HG03354 (cell line): ENCODE data around the gene ZFYVE27.
A peak's percentile ranks its signal among the peaks of the same experiment; 100 is the strongest.

ENCODE experiments used
- ATAC-seq: cut with Tn5 transposase; IDR thresholded peaks from one replicate; pipeline ENCODE4 v1.9.1; 2021; ENCODE audit warnings: mild to moderate bottlenecking; ENCODE audit not compliant: unreplicated experiment, poor library complexity, severe bottlenecking

ZFYVE27 gene

GRCh38 chr10:97743169-97743943 lies 6.4 kb downstream of the ZFYVE27 start:
- no peak for ATAC-seq

- ATAC-seq, result no peak
Measured at GRCh38 chr10:97744405-97745035, 7.6 kb downstream of the ZFYVE27 start.

- no peak for ATAC-seq
Measured at GRCh38 chr10:97747573-97747972, 10.6 kb downstream of the ZFYVE27 start.

GRCh38 chr10:97748116-97748515 lies 11.2 kb downstream of the ZFYVE27 start:
- ATAC-seq, result no peak

GRCh38 chr10:97752956-97753355 lies 16.0 kb downstream of the ZFYVE27 start:
- ATAC-seq, result no peak

GRCh38 chr10:97754726-97755125 lies 17.8 kb downstream of the ZFYVE27 start:
- no peak for ATAC-seq

GRCh38 chr10:97755718-97756117 lies 18.8 kb downstream of the ZFYVE27 start:
- no peak for ATAC-seq

DNA sequence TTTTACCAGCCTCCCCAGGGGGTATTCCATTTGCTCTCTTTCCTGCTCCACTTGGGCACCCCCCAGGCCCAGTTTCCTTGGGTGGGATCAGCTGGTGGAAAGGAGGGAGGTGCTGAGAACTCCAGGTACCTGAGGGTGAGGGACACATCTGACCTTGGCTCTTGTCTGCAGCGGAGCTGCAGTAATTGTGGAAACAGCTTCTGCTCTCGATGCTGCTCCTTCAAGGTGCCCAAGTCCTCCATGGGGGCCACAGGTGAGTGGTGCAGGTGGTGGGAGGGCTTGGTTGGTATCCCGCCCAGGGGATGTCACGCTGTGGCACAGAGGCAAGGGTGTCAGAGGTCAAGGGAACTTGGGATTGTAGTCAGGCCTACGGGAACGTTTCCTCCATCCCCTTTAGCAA lies 20.5 kb downstream of the ZFYVE27 start:
- no peak for ATAC-seq

GRCh38 chr10:97759158-97759887 lies 22.4 kb downstream of the ZFYVE27 start:
- ATAC-seq, result peak; percentile 54

- no peak for ATAC-seq
Measured at GRCh38 chr10:97759946-97760345, 23.0 kb downstream of the ZFYVE27 start.

DNA sequence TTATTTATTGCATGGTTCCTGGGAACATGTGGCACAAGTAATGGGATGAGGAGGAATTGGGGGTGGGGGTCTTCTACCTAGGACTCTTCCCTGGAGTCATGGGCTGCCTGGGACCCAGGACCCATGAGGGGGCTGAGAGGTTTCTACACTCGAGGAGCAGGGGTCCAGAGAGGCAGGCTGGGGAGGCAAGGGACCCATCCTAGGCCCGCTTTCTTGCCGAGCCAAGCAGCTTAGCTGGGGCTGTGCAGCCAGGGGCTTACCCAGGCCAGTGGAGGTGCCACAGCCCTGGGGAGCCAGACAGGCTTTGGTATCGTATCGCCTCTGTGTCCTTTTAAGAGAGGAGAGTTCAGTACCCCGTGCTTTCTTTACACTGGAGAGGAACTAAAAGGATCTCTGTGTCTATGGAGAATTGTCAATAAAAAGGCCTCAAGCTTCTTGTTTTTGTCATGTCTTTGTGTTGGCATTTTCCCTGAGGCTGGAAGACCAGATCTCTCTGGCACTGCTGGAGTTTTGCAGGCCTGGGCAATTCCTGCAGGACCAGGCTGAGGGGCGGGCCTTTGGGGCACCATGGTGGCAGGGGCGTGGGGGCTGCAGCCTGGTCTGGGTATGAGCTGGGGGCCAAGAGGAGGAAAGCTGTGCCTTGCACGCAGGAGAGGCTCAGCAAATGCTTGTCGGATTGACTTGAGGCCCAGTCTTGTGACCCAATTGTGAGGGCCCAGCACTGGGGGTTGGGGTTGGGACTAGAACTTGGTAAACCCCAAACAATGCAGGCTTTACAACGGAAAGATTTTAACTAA lies 23.7 kb downstream of the ZFYVE27 start:
- no peak for ATAC-seq

- ATAC-seq, result no peak
Measured at GRCh38 chr10:97761331-97761865, 24.5 kb downstream of the ZFYVE27 start.

- no peak for ATAC-seq
Measured at GRCh38 chr10:97762056-97762455, 25.1 kb downstream of the ZFYVE27 start.

- ATAC-seq, result no peak
Measured at GRCh38 chr10:97762816-97763215, 25.9 kb downstream of the ZFYVE27 start.

DNA sequence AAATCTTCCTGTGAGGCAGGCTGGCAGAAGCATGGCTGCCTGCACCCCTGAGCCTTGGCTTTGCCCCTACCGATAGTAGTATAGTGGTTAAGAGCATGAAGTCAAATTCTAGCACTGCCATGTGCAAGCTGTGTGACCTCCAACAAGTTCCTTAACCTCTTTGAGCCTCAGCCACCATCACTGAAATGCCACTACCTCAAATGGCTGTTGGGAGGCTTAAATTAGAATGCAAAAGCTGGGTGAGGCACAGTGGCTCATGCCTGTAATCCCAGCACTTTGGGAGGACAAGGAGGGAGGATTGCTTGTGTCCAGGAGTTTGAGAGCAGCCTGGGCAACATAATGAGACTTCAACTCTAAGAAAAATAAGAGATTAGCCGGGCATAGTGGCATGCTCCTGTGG lies 26.5 kb downstream of the ZFYVE27 start:
- no peak for ATAC-seq

- no peak for ATAC-seq
Measured at GRCh38 chr10:97763947-97764346, 27.0 kb downstream of the ZFYVE27 start.

DNA sequence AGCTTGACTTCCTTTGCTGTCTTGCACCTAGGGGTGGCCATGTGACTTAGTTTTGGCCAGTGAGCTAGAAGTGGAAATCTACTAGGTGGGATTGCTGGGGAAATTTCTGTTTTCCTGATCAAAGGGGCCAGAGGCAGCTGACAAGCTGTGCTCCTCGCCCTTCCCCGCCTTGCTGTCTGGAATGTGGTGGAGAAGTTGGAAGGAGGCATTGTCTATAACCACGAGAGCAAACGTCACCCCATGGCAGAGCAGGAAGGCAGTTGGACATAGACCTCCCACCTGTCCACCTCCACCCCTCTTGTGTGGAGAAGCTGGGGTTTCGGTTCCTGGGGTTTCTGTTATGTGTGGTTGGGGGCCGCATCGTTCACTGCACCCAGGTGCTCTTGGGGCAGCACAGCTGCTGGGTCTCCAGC lies 27.6 kb downstream of the ZFYVE27 start:
- peak; percentile 78 for ATAC-seq

- ATAC-seq, result no peak
Measured at GRCh38 chr10:97765201-97765600, 28.3 kb downstream of the ZFYVE27 start.

GRCh38 chr10:97766106-97766810 lies 29.3 kb downstream of the ZFYVE27 start:
- ATAC-seq, result no peak
